ENCODE results near the gene PLEKHB1.

GRCh38 chr11:73641668-73642067 is 4.7 kb upstream of the PLEKHB1 start:
- TF ChIP-seq CTCF (IDR thresholded peaks at IDR 0.05), result no peak
- TF ChIP-seq POLR2A (IDR thresholded peaks at IDR 0.05), result no peak

All from heart left ventricle (tissue), 13 donors.